ENCODE data around the gene ZNF740. TPM values are rescaled to one million over a fixed set of nuclear protein-coding genes. Genes with fewer than 3 reads are reported as not detected.
A peak's percentile ranks its signal among the peaks of the same experiment; 100 is the strongest.

The ZNF740 gene
- total and polyA plus RNA-seq, 10 of the 15 experiments (the other 5 are each of a cell fraction or from before 2014, with no cell fraction given): 1.4 to 33.6 (median 11.3) TPM

- TF ChIP-seq, protein P1, sequence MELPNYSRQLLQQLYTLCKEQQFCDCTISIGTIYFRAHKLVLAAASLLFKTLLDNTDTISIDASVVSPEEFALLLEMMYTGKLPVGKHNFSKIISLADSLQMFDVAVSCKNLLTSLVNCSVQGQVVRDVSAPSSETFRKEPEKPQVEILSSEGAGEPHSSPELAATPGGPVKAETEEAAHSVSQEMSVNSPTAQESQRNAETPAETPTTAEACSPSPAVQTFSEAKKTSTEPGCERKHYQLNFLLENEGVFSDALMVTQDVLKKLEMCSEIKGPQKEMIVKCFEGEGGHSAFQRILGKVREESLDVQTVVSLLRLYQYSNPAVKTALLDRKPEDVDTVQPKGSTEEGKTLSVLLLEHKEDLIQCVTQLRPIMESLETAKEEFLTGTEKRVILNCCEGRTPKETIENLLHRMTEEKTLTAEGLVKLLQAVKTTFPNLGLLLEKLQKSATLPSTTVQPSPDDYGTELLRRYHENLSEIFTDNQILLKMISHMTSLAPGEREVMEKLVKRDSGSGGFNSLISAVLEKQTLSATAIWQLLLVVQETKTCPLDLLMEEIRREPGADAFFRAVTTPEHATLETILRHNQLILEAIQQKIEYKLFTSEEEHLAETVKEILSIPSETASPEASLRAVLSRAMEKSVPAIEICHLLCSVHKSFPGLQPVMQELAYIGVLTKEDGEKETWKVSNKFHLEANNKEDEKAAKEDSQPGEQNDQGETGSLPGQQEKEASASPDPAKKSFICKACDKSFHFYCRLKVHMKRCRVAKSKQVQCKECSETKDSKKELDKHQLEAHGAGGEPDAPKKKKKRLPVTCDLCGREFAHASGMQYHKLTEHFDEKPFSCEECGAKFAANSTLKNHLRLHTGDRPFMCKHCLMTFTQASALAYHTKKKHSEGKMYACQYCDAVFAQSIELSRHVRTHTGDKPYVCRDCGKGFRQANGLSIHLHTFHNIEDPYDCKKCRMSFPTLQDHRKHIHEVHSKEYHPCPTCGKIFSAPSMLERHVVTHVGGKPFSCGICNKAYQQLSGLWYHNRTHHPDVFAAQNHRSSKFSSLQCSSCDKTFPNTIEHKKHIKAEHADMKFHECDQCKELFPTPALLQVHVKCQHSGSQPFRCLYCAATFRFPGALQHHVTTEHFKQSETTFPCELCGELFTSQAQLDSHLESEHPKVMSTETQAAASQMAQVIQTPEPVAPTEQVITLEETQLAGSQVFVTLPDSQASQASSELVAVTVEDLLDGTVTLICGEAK (IDR thresholded peaks at IDR 0.05; ENCODE audit: borderline replicate concordance): no peak
- TF ChIP-seq PKNOX1 (IDR thresholded peaks at IDR 0.05): peak; percentile 70
- TF ChIP-seq, protein P2, sequence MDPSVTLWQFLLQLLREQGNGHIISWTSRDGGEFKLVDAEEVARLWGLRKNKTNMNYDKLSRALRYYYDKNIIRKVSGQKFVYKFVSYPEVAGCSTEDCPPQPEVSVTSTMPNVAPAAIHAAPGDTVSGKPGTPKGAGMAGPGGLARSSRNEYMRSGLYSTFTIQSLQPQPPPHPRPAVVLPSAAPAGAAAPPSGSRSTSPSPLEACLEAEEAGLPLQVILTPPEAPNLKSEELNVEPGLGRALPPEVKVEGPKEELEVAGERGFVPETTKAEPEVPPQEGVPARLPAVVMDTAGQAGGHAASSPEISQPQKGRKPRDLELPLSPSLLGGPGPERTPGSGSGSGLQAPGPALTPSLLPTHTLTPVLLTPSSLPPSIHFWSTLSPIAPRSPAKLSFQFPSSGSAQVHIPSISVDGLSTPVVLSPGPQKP (IDR thresholded peaks at IDR 0.05; ENCODE audit: low read depth, low read length): no peak
- no peak for TF ChIP-seq ESRRA (IDR thresholded peaks at IDR 0.05; ENCODE audit: low read length)
- TF ChIP-seq ETV6 (conservative IDR thresholded peaks at IDR 0.05 in 1 of 2, IDR thresholded peaks at IDR 0.05 in 1 of 2; ENCODE audit: borderline replicate concordance in 1 of 2, low read depth in 1 of 2): peak in 1 of 2 experiments; percentile 92; a peak in 2 of 4 replicates
- no peak for TF ChIP-seq ASH2L (IDR thresholded peaks at IDR 0.05; ENCODE audit: borderline replicate concordance, low read depth)
- peak; percentile 95 for TF ChIP-seq MTA3 (IDR thresholded peaks at IDR 0.05; ENCODE audit: borderline replicate concordance, low read length)
- no peak for TF ChIP-seq HCFC1 (IDR thresholded peaks at IDR 0.05; ENCODE audit: low read length)
- peak; percentile 78 for TF ChIP-seq CREM (IDR thresholded peaks at IDR 0.05; ENCODE audit: low read depth)
- TF ChIP-seq CBX3 (IDR thresholded peaks at IDR 0.05; ENCODE audit: borderline replicate concordance, low read depth): no peak
- TF ChIP-seq ZBTB33 (IDR thresholded peaks at IDR 0.05): no peak
- 0 out of 3 replicates have a peak, but pooled peaks of 1 of the 2 experiments have one; percentile 25 for TF ChIP-seq EGR1 (IDR thresholded peaks at IDR 0.05; ENCODE audit: borderline replicate concordance in 1 of 2, low read depth in 2 of 2, low read length in 2 of 2)
- TF ChIP-seq ZNF592 (IDR thresholded peaks at IDR 0.05): no peak
- no peak for TF ChIP-seq TCF3 (IDR thresholded peaks at IDR 0.05; ENCODE audit: borderline replicate concordance, insufficient read depth, low read depth, low read length)
- no peak for TF ChIP-seq SREBF1 (IDR thresholded peaks at IDR 0.05; ENCODE audit: low read length)
These were observed 20.1 kb downstream of the ZNF740 start (continued) for GRCh38 chr12:53200458-53201176.

Measured in GM12878 (cell line).